ENCODE results near the gene MTHFS. TPM values are rescaled to one million over a fixed set of nuclear protein-coding genes. Genes with fewer than 3 reads are reported as not detected.

Gene MTHFS
- total RNA-seq, 1 experiment from 2014 or later: 51.9 TPM

- DNase-seq (ENCODE audit: low spot score): no peak
Measured at GRCh38 chr15:79815468-79815867, 81.3 kb downstream of the MTHFS start.

GRCh38 chr15:79812541-79812940, 84.3 kb downstream of the MTHFS start:
- DNase-seq (ENCODE audit: low spot score): no peak

- DNase-seq (ENCODE audit: low spot score): no peak
Measured at GRCh38 chr15:79811406-79812405, 85.1 kb downstream of the MTHFS start.

GRCh38 chr15:79804838-79805237, 92.0 kb downstream of the MTHFS start:
- DNase-seq (ENCODE audit: low spot score): no peak

GRCh38 chr15:79798311-79798710, 98.5 kb downstream of the MTHFS start:
- no peak for DNase-seq (ENCODE audit: low spot score)

Other genes starting within 250 kb of the MTHFS start
- gene BCL2A1, start 74.2 kb upstream of the MTHFS start, total RNA-seq (2014; rRNA removed; shearing (Covaris generic)): not detected in 2 replicates
- 140 and 179 TPM in 2 replicates for gene ZFAND6, start 162.7 kb upstream of the MTHFS start, total RNA-seq (2014; rRNA removed; shearing (Covaris generic))

Data from H4 (cell line).